A204.1 (cell line): ENCODE results near the gene FER.
A peak's percentile ranks its signal among the peaks of the same experiment; 100 is the strongest.
"Not testable (repeated sequence)": the region's sequence is repeated elsewhere in the genome, so short reads cannot be mapped to it uniquely, and the experiment has no call there.

Experiments used
- FAIRE-seq: peaks from 2 replicates; lab custom pipeline; 2012; peaks lifted over from hg19 to GRCh38; lab: Jason Lieb, UNC

Gene FER

DNA sequence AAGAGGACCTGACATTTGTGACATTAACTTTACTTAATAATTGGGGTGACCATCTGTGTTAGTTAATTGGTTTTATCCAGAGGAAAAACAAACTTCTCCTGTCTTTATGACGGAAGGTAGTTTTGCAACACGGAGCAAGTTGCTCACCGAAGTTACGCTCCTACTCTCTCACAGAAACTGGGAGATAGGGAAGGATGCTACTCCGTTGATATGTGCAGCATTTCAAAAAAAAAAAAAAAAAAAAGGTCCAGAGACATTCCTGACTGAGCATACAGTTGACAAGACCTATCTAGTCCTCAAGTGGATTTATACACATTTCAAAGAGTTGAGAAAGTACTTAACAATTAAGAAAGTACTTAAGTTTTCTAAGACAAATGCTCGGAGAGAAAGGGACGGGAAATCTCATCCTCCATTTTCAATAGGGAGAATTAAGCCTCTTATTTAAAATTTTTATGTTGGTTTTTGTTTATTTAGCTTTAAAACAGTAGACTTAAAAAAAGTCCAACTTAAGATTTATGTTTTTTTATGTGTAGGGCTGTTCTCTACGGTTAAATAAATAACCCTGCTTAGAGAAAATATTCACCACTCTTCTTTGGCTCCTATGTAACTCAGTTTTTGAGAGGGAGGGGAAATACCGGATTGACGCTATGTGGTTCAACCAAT, 455 bp upstream of the FER start:
- peak; percentile 66 for FAIRE-seq

DNA sequence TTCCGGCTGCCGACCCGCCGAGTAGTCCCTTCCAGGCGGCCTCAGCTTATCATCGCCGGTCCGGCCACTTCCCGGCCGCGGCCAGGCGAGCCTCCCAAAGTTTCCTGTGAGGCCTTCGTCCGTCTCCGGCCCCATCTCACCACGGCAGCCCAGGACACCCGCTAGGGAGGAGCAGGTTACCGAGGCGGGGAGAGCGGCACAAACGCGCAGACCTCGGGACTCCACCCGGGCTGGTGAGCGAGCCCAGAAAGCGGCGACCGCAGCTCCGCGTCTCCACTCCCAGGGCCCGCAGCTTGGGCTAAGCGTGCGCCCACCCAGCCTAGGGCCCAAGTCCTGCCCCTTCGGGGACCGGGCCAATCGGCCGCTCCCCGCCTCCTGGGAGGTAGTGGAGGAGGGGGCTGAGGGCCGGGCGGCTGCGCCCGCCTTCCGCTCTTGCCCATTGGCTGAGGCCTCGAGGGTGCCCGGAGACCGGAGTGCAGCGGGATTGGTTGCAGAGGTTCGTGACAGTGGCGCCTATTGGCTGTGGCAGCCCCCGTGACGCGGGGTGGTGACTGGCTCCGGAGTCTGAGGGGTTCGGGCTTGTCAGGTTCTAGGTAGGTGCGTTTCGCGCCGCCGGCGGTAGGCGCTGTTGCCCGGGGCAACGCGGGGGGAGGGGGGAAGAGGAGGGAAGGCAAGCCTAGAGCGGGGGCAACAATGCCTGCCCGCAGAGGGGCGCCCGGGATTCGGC, 867 bp downstream of the FER start:
- peak; percentile 99 for FAIRE-seq

DNA sequence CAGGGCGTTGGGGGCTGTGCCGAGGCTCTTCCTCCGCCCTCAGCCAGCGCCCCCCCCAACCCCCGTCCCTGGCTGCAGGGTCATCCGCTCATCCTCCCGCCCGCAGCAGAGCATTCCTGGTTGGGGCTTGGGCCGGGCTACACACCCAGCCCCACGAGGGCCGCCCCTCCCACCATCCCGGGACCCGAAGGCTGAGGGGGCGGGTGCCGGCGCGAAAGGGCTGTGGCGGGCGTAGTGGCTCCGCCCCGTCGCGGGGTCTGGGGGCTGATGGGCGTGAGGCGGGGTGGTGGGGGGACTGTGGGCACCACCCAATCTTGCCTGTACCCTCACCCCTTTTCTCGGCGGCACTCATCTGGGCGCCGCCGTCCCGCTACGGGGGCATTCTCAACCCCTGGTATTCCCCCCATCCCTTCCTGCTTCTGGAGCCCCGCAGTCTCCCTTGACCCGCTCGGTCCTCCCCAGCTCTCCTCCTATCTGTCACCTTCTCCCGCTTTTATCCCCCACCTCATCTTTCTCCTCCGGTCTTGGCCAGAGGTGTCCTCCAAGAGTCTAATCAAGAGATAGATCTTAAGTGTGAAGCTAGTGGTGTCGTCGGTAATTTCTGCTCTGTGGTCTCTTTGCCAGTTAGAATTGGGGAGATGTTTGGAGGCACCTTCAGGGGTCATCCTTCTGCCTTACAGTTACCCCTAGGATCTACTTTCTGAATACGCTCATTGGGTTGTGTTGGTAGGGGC, 1.6 kb downstream of the FER start:
- no peak for FAIRE-seq

DNA sequence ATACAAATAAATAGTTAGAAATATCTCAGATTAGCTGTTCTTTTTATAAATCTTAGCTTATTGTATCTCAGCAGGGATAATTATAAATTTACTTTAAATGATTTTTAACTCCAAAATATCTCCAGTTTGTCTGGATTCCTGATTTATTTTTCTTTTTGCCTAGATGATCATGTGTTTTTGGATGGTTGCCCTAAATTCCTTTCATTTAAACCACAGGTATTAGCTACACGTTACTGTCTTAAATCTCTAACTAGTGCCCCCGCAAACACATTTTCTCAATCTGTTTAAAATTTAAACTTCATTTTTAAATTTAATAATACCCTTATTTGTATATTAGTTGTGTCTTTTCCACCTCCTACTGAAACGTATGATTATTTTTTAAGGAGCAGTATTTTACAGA, 5.6 kb downstream of the FER start:
- no peak for FAIRE-seq

DNA sequence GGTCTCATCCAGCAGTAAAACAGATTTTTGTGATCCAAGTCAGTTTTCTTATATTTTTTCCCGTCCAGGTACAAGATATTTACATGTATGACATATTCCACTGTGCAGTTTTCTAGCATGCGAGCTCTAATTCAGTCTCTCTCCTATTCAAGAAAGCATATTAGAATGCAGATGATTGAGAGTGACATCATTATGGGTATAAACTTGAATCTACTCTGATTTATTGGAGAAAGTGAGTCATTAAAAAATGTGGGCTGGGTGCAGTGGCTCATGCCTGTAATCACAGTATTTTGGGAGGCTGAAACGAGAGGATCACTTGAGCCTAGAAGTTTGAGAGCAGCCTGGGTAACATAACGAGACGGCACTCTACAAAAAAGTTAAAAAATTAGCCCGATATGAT, 6.2 kb downstream of the FER start:
- FAIRE-seq = no peak

DNA sequence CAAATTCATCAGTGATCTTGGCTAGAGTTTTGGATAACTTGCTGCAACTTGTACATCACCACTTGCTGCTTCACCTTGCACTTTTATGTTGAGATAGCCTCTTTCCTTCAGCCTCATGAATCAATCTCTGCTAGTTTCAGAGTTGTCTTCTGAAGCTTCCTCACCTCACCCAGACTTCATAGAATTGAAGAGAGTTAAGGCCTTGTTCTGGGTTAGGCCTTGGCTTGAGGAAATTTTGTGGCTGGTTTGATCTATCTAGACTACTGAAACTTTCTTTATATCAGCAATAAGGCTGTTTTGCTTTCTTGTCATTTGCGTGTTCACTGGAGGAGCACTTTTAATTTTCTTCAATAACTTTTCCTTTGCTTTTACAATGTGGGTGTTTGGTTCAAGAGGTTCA, 12.8 kb downstream of the FER start:
- FAIRE-seq = no peak

DNA sequence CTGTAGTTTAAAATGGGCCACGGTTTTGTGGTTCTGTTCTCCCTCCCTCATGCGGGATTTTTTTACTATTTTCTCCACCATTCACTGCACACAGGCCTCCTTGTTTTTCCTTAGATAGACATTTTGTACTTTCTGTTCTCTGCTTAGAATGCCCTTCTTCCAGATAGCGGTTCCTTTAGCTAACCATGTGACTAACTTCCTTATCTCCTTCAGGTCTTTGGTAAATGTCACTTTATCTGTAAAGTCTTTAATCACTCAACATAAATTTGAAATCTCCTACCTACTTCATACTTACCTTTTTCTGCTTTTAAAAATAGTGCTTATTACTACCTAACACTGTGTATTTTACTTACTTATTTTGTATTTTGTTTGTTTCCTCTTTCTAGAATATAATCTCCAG, 15.0 kb downstream of the FER start:
- no peak for FAIRE-seq

DNA sequence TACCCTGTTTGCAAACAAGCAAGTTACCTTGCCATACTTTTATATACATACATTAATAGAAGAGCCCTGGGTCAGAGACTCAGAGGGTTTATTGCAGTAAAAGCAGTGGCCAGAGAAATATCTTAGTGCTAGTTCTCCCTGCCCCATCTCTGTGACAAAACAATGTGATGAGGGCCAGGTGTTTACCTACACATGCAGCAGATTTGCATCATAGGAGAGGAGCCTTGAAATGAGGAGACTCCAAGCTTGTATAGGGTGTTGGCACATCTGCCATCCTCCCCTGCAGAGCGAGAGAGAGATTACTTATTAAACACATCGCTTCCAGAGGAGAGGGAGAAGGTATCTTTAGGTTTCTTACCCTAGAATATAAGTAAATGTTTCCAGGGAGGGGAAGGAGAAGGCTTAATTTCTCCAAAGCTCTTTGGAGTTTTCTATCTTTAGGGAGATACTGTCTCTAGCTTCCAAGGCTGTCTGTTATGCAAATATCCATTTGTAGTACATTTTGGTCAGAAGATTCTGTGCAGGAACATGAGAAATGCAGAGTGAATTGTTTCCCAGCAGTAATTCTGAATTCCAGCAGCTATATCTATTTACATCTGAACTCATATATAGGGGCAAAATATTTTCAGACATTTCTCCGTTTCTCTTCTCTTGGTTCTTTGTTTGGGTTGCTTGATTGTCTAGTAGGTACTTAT, 15.7 kb downstream of the FER start:
- no peak for FAIRE-seq

DNA sequence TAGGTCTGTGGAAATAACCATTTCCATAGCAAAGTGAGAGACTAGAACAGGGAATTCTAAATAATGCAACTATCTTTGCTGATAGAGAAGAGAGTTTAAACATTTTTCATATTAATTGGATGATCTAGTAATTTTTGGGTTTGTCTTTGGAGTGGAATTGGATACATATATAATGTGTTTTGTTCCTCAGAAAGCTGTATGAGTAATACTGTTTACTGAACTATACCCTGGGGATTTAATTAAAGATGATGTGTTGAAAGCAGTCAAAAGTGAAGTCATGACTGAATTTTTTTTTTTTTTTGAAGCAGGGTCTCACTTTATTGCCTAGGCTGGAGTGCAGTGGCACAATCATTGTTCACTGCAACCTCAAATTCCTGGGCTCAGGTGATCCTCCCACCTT, 17.9 kb downstream of the FER start:
- no peak for FAIRE-seq

DNA sequence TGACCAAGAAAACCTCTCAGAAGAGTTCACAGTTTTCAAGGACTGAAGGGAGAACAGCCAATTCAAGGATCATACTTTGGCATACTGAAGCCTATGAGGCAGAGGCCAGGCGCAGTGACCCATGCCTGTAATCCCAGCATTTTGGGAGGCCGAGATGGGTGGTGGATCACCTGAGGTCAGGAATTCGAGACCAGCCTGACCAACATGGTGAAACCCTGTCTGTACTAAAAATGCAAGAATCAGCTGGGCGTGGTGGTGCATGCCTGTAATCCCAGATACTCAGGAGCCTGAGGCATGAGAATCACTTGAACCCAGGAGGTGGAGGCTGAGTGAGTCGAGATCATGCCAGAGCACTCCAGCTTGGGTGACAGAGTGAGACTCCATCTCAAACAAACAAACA, 19.2 kb downstream of the FER start:
- FAIRE-seq = not testable (repeated sequence)

DNA sequence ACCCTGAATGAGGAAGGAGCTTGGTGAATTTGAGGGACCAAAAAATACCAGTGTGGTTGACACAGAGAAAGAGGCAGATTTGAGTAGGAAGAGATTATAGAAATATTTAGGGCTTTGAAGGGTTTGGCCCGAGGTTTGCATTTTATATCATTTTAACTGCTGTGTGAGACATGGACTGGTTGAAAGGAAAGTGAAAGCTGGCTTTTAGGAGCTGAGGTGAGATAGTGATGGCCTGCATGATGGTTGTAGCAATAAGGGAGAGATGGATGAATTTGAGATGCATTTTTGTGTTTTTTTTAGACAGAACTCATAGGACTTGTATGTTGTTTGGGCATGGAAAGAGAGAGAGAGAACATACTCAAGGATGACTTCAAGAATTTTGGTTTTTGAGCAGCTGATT, 21.7 kb downstream of the FER start:
- no peak for FAIRE-seq

DNA sequence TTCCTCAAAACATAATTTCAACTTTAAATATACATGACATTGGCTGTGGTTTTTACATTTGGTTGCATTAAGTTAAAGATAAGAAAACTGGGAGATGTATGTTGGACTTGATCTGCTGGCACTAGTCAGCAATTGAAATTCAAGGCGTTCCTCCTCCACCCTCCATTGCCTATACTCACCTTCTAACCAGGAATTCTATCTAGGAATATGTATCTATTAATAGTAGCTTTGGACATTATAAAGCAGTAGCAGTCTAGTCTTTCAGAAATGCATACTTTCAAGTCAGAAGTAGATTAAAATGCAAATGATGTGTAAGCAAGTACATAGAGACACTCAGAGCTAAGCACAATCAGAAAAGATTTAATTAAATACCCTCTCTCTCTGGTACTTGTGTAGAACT, 24.9 kb downstream of the FER start:
- FAIRE-seq = no peak

DNA sequence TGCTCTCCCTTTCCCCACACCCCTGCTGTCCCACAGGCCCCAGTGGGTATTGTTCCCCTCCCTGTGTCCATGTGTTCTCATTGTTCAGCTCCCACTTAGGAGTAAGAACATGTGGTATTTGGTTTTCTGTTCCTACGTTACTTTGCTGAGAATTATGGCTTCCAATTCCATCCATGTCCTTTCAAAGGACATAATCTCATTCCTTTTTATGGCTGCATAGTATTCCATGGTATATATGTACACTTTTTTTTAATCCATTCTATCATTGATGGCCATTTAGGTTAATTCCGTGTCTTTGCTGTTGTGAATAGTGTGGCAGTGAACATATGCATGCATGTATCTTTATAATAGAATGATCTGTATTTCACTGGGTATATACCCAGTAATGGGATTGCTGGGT, 25.6 kb downstream of the FER start:
- FAIRE-seq = no peak

DNA sequence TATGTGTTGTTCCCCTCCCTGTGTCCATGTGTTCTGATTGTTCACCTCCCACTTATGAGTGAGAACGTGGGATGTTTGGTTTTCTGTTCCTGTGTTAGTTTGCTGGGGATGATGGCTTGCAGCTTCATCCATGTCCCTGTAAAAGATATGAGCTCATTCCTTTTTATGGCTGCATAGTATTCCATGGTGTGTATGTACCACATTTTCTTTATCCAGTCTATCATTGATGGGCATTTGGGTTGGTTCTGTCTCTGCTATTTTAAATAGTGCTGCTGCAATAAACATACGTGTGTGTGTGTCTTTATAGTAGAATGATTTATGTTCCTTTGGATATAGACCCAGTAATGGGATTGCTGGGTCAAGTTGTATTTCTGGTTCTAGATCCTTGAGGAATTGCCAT, 26.4 kb downstream of the FER start:
- not testable (repeated sequence) for FAIRE-seq

DNA sequence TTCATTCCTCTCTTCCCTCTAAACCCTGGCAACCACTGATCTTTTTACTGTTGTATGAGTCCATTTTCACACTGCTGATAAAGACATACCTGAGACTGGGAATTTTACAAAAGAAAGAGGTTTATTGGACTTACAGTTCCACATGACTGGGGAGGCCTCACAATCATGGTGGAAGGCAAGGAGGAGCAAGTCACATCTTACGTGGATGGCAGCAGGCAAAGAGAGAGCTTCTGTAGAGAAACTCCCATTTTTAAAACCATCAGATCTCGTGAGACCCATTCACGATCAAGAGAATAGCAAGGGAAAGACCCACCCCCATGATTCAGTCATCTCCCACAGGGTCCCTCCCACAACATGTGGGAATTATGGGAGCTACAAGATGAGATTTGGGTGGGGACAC, 29.9 kb downstream of the FER start:
- FAIRE-seq = not testable (repeated sequence)

DNA sequence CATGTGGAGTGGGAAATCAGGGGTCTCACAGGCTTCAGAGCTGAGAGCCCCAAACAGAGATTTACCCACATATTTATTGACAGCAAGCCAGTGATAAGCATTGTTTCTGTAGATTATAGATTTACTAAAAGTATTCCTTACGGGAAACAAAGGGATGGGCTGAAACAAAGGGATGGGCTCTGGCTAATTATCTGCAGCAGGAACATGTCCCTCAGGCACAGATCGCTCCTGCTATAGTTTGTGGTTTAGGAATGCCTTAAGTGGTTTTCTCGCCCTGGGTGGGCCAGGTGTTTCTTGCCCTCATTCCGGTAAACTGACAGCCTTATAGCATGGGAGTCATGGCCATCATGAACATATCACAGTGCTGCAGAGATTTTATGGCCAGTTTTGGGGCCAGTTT, 36.9 kb downstream of the FER start:
- not testable (repeated sequence) for FAIRE-seq

DNA sequence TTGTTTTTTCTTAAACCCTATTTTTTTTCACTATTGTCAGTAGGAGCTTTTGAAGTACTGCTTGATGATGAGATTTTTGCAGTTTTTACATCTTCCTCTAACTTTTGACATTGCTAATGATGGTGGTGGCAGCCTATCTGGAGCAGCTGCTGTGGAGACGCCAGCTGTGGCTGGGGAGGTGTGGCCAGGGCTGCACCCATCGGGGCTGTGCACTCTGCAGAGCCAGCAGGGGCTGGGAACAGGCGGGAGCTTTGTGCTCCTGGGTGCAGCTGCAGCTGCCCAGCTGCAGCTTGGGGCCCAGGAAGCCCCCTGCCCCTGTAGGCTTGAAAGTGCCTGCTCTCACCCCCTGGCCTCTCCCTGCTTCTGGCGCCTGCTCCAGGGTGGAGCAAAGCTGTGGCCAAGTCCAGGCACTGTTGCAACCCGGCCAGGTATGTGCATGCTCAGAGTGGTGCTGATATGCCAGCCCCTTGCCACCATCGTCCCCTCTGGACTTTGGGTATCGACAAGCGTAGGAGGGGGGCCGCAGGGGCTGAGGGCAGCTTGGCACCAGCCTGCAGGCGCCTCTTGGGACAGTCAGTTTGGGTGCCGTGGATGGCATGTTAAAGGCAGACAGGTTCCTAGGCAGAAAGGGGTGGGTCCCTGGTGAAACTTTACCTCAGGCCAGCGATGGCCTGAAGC, 39.2 kb downstream of the FER start:
- no peak for FAIRE-seq

DNA sequence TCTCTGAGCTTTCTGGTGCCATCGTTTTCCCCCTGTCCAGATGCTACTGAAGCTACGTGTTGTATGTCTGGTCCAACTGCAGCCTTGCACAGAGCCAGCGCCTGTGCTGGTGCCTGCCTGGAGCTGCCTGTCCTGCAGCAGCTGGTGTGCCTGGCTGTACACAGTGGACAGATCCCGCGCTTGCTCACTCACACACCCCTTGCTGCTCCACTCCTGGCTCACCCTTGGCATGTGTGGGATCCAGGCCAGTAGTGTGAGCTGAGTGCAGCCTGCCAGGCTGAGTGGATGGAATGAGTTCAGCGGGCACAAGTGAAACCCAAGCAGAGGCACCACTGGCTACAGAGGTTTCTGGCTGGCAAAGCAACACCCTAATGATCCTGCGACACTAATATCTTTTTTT, 40.4 kb downstream of the FER start:
- no peak for FAIRE-seq

DNA sequence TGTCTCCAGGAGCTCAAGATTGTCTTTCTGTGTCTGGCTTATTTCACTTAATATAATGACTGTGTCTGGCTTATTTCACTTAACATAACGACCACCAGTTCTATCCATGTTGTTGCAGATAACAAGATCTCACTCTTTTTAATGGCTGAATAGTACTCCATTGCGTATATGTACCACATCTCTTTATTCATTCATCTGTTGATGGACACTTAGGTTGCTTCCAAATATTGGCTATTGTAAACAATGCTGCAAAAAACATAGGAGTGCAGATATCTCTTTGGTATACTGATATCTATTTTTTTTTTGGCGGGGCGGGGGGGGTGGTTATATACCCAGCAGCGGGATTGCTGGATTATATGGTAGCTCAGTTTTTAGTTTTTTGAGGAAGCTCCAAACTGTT, 45.5 kb downstream of the FER start:
- FAIRE-seq = no peak

DNA sequence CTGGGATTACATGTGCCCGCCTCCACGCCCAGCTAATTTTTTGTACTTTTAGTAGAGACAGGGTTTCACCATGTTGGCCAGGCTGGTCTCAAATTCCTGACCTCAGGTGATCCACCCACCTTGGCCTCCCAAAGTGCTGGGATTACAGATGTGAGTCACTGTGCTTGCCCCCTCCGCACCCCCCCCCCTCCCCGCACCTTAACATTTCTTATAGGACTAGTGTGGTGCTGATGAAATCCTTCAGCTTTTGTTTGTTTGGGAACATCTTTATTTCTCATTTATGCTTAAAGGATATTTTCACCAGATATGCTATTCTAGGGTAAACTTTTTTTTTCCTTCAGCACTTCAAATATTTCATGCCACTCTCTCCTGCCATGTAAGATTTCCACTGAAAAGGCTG, 46.7 kb downstream of the FER start:
- FAIRE-seq = not testable (repeated sequence)

DNA sequence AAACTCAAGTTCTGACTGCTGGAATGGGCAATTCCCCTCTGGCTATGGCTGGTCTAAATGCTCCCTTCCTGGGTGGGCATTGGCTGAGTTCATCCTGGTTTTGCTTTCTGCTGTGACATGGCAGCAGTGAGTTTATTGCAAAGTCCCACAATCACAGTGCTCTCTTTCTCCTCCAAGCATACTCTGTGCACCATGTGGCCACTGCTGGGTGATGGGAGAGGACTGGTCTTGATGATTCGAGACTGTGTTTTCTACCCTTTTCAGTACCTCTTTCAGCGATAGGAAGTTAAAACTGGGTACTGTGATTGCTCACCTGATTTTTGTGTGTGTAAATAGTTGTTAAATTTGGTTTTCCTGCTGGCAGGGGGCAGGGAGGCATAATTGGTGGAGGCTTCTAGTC, 49.7 kb downstream of the FER start:
- no peak for FAIRE-seq

DNA sequence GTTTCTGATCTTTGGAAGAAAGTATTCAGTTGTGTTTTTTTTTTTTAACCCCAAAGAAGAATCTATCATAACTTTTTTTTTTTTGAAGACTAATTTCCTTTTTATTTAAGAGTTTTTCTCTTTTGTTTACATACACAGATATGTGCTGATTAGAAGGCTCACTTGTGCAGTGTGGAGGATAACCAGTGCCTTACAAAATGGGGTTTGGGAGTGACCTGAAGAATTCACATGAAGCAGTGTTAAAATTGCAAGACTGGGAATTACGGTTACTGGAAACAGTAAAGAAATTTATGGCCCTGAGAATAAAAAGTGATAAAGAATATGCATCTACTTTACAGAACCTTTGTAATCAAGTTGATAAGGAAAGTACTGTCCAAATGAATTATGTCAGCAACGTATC, 50.3 kb downstream of the FER start:
- FAIRE-seq = no peak
